ENCODE results near the gene NCAPD3. TPM values are rescaled to one million over a fixed set of nuclear protein-coding genes. Genes with fewer than 3 reads are reported as not detected.
"Not testable (repeated sequence)": the region's sequence is repeated elsewhere in the genome, so short reads cannot be mapped to it uniquely, and the experiment has no call there.

NCAPD3 gene
- total RNA-seq, 2 experiments from 2014 or later, result 123 to 143 TPM

GRCh38 chr11:134199531-134199930 is 24.2 kb downstream of the NCAPD3 start:
- no peak for DNase-seq
- CTCF ChIA-PET, result interaction anchor here (1.2 to 1.3 kb wide), 2 partner anchors 9 to 76 kb away, joined by 3 to 4 read pairs; partner anchors contain the start of gene GLB1L3

DNA sequence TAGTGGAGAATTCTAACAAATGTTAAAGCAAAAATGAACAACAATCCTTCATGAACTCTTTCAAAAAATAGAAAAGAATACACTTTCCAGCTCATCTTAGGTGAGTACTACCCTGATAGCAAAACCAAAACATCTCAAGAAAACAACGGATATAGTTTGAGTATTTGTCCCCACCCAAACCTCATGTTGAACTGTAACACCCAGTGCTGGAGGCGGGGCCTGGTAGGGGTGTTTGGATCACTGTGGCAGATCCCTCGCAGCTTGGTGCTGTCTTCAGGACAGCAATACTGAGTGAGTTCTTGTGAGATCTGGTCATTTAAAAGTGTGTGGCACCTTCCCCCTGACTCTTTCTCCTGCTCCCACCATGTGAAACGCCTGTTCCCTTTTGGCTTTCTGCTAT is 27.0 kb downstream of the NCAPD3 start:
- Mint-ChIP-seq H3K36me3 (peaks cover 70% of the 10 kb centered on the region), H3K27me3 (no peaks in the 10 kb centered on the region), H3K4me1 (peaks cover 5% of the 10 kb centered on the region), H3K27ac (peak overlapping the region; percentile 67), H3K4me3 (no peak overlapping the region), H3K9me3 (ENCODE audit: low read depth) (no peaks in the 10 kb centered on the region)
- CTCF ChIA-PET, result interaction anchor here (1.3 to 2.4 kb wide), 3 partner anchors 9 to 10 kb away, joined by 3 to 5 read pairs (median 4); no protein-coding TSS in a partner anchor
- ATAC-seq (peak; percentile 23), DNase-seq (no peak)

More at GRCh38 chr11:134199531-134199930, 24.2 kb downstream of the NCAPD3 start:
- Mint-ChIP-seq H3K9me3 (ENCODE audit: low read depth) (no peaks in the 10 kb centered on the region), H3K36me3 (peaks cover 69% of the 10 kb centered on the region), H3K27me3 (no peaks in the 10 kb centered on the region), H3K4me3 (no peak overlapping the region), H3K27ac (no peak overlapping the region), H3K4me1 (peaks cover 5% of the 10 kb centered on the region)
- no peak for ATAC-seq

DNA sequence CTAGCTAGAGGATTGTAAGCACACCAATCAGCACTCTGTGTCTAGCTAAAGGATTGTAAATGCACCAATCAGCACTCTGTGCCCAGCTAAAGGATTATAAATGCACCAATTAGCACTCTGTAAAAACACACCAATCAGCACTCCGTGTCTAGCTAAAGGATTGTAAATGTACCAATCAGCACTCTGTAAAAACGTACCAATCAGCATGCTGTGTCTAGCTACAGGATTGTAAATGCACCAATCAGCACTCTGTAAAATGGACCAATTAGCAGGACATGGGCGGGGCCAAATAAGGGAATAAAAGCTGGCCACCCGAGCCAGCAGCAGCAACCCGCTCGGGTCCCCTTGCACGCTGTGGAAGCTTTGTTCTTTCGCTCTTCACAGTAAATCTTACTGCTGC is 35.7 kb downstream of the NCAPD3 start:
- ATAC-seq; H3K4me3 Mint-ChIP-seq; DNase-seq; H3K4me1 Mint-ChIP-seq; H3K27me3 Mint-ChIP-seq; H3K9me3 Mint-ChIP-seq (ENCODE audit: low read depth); H3K27ac Mint-ChIP-seq: not testable (repeated sequence)
- CTCF ChIA-PET, result interaction anchor here (0.6 to 1.1 kb wide), 4 partner anchors 9 to 807 kb away, joined by 3 to 4 read pairs (median 3); no protein-coding TSS in a partner anchor
- H3K36me3 Mint-ChIP-seq, result peaks cover 76% of the 10 kb centered on the region

DNA sequence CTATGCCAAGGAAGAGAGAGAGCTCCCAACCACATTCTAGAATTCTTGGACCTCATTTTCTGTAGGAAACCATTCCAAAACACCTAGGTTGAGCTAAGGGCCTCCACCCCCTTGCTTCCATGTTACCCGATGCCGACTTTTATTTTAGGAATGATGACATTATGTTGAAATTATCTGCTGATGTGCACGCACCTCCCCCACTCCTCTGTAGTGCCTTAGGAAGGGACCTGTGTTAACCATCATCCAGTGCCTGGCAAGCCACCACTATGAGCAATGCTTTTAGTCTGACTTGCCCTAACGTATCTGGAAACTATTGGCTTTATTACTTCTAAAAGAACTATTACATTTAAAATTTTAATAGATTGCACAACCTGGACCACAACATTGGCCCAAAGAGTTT is 42.1 kb downstream of the NCAPD3 start:
- no peaks in the 10 kb centered on the region for H3K27me3 Mint-ChIP-seq
- no peaks in the 10 kb centered on the region for H3K9me3 Mint-ChIP-seq (ENCODE audit: low read depth)
- ATAC-seq, result no peak
- no peak overlapping the region for H3K4me3 Mint-ChIP-seq
- H3K27ac Mint-ChIP-seq, result no peak overlapping the region
- CTCF ChIA-PET, result no interaction called here
- no peaks in the 10 kb centered on the region for H3K4me1 Mint-ChIP-seq
- H3K36me3 Mint-ChIP-seq, result peaks cover 49% of the 10 kb centered on the region
- DNase-seq, result no peak

GRCh38 chr11:134178032-134178674 is 45.6 kb downstream of the NCAPD3 start:
- ATAC-seq, result no peak
- no peaks in the 10 kb centered on the region for H3K4me1 Mint-ChIP-seq
- H3K4me3 Mint-ChIP-seq, result no peak overlapping the region
- no peaks in the 10 kb centered on the region for H3K27me3 Mint-ChIP-seq
- CTCF ChIA-PET, result no interaction called here
- H3K9me3 Mint-ChIP-seq (ENCODE audit: low read depth), result no peaks in the 10 kb centered on the region
- no peak overlapping the region for H3K27ac Mint-ChIP-seq
- peaks cover 53% of the 10 kb centered on the region for H3K36me3 Mint-ChIP-seq
- no peak for DNase-seq

- DNase-seq, result no peak
- CTCF ChIA-PET, result interaction anchor here (1.1 kb wide), 1 partner anchor 12 kb away, joined by 3 read pairs; no protein-coding TSS in a partner anchor
- no peak overlapping the region for H3K27ac Mint-ChIP-seq
- no peaks in the 10 kb centered on the region for H3K9me3 Mint-ChIP-seq (ENCODE audit: low read depth)
- no peaks in the 10 kb centered on the region for H3K4me1 Mint-ChIP-seq
- H3K27me3 Mint-ChIP-seq, result no peaks in the 10 kb centered on the region
- ATAC-seq, result no peak
- no peak overlapping the region for H3K4me3 Mint-ChIP-seq
- H3K36me3 Mint-ChIP-seq, result peaks cover 57% of the 10 kb centered on the region
Observed at GRCh38 chr11:134176284-134176683, 47.5 kb downstream of the NCAPD3 start.

- peaks cover 64% of the 10 kb centered on the region for H3K36me3 Mint-ChIP-seq
Observed at GRCh38 chr11:134173296-134173695, 50.5 kb downstream of the NCAPD3 start.

GRCh38 chr11:134171951-134172350 is 51.8 kb downstream of the NCAPD3 start:
- DNase-seq, result no peak
- Mint-ChIP-seq H3K9me3 (ENCODE audit: low read depth) (no peaks in the 10 kb centered on the region), H3K36me3 (peaks cover 68% of the 10 kb centered on the region), H3K27me3 (no peaks in the 10 kb centered on the region), H3K4me1 (no peaks in the 10 kb centered on the region), H3K27ac (no peak overlapping the region), H3K4me3 (no peak overlapping the region)
- no peak for ATAC-seq
- CTCF ChIA-PET, result no interaction called here

More at GRCh38 chr11:134173296-134173695, 50.5 kb downstream of the NCAPD3 start:
- DNase-seq (no peak), ATAC-seq (no peak)
- Mint-ChIP-seq H3K9me3 (ENCODE audit: low read depth) (no peaks in the 10 kb centered on the region), H3K27ac (no peak overlapping the region), H3K4me1 (no peaks in the 10 kb centered on the region), H3K27me3 (no peaks in the 10 kb centered on the region), H3K4me3 (no peak overlapping the region)
- CTCF ChIA-PET, result interaction anchor here (0.7 kb wide), 1 partner anchor 15 kb away, joined by 3 read pairs; no protein-coding TSS in a partner anchor

DNA sequence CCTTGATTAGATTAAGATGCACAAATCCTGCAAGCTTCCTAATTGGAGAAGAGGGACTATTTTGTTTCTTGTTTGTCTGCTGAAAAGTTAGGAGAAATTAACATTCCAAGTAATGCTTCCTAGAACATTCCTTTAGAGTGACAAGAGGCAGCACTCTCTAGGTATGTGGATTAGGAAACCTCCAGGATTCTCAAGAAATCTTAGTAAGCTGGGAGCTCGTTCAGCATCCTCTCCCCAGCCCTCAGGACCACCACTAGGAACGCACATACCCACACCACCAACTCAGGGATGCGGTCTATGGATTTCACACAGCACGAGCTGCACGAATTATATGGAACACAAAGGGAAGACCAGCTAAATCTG is 52.9 kb downstream of the NCAPD3 start:
- Mint-ChIP-seq H3K27me3 (no peaks in the 10 kb centered on the region), H3K9me3 (ENCODE audit: low read depth) (no peaks in the 10 kb centered on the region), H3K4me3 (no peak overlapping the region), H3K27ac (no peak overlapping the region), H3K4me1 (no peaks in the 10 kb centered on the region), H3K36me3 (peaks cover 59% of the 10 kb centered on the region)
- ATAC-seq, result no peak
- CTCF ChIA-PET, result no interaction called here
- DNase-seq, result no peak

GRCh38 chr11:134170177-134170918 is 53.4 kb downstream of the NCAPD3 start:
- Mint-ChIP-seq H3K4me1 (no peaks in the 10 kb centered on the region), H3K9me3 (ENCODE audit: low read depth) (no peaks in the 10 kb centered on the region), H3K36me3 (peaks cover 59% of the 10 kb centered on the region), H3K27me3 (no peaks in the 10 kb centered on the region), H3K4me3 (no peak overlapping the region), H3K27ac (no peak overlapping the region)
- DNase-seq (no peak), ATAC-seq (no peak)
- CTCF ChIA-PET, result no interaction called here

- H3K9me3 Mint-ChIP-seq (ENCODE audit: low read depth), result no peaks in the 10 kb centered on the region
- no peak overlapping the region for H3K4me3 Mint-ChIP-seq
- no peaks in the 10 kb centered on the region for H3K27me3 Mint-ChIP-seq
- CTCF ChIA-PET, result interaction anchor here (0.8 to 1.1 kb wide), 4 partner anchors 11 to 43 kb away, joined by 3 read pairs; no protein-coding TSS in a partner anchor
- DNase-seq (no peak), ATAC-seq (no peak)
- no peak overlapping the region for H3K27ac Mint-ChIP-seq
- no peaks in the 10 kb centered on the region for H3K4me1 Mint-ChIP-seq
- peaks cover 63% of the 10 kb centered on the region for H3K36me3 Mint-ChIP-seq
Observed at GRCh38 chr11:134164490-134165370, 59.0 kb downstream of the NCAPD3 start.

- DNase-seq (no peak), ATAC-seq (no peak)
- CTCF ChIA-PET, result interaction anchor here (0.6 to 1.0 kb wide), 2 partner anchors 109 to 1014 kb away, joined by 3 read pairs; no protein-coding TSS in a partner anchor
- H3K36me3 Mint-ChIP-seq, result peaks cover 63% of the 10 kb centered on the region
- no peak overlapping the region for H3K27ac Mint-ChIP-seq
- no peaks in the 10 kb centered on the region for H3K4me1 Mint-ChIP-seq
- H3K27me3 Mint-ChIP-seq, result no peaks in the 10 kb centered on the region
- no peaks in the 10 kb centered on the region for H3K9me3 Mint-ChIP-seq (ENCODE audit: low read depth)
- no peak overlapping the region for H3K4me3 Mint-ChIP-seq
Observed at GRCh38 chr11:134159652-134160051, 64.1 kb downstream of the NCAPD3 start.

DNA sequence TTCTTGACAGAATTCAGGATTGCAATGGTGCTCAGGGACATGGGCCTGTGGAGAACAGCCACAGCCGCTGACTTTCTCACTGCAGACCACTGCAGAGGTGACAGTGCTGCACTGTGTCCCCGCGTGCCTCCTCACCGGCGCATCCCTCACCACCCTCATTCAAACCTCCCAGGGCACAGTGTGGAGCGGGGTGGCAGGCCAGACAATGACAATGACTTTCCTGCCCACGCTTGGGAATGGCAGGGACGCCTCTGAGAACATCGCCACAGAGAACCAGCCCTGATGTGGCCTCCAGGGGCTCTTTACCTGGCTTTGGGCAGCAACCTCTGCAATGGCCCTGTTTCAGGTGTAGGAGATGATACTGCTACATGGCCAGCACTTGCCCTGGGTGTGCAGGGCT is 65.7 kb downstream of the NCAPD3 start:
- ATAC-seq (no peak), DNase-seq (no peak)
- Mint-ChIP-seq H3K4me1 (no peaks in the 10 kb centered on the region), H3K4me3 (no peak overlapping the region), H3K27me3 (no peaks in the 10 kb centered on the region), H3K9me3 (ENCODE audit: low read depth) (no peaks in the 10 kb centered on the region), H3K27ac (no peak overlapping the region), H3K36me3 (peaks cover 60% of the 10 kb centered on the region)
- CTCF ChIA-PET, result interaction anchor here (0.7 kb wide), 1 partner anchor 106 kb away, joined by 3 read pairs; no protein-coding TSS in a partner anchor

Measured in activated CD8-positive, alpha-beta memory T cell treated with anti-CD3 and anti-CD28 coated beads, Interleukin-2, amount 10 ng/mL, durations not matched to agents 7 days and 5 days (primary cell).